Measurements from ENCODE around the gene CTBP1. TPM values are rescaled to one million over a fixed set of nuclear protein-coding genes. Genes with fewer than 3 reads are reported as not detected.

The CTBP1 gene
- polyA plus RNA-seq, 3 donors: 21.3 to 226 (median 42.1) TPM

GRCh38 chr4:1235381-1236102 is 13.4 kb downstream of the CTBP1 start:
- peaks cover 46% of the 10 kb centered on the region for H3K79me2 ChIP-seq (ENCODE audit: insufficient read depth, low read length)
- no peak overlapping the region for H3K4me3 Mint-ChIP-seq

DNA sequence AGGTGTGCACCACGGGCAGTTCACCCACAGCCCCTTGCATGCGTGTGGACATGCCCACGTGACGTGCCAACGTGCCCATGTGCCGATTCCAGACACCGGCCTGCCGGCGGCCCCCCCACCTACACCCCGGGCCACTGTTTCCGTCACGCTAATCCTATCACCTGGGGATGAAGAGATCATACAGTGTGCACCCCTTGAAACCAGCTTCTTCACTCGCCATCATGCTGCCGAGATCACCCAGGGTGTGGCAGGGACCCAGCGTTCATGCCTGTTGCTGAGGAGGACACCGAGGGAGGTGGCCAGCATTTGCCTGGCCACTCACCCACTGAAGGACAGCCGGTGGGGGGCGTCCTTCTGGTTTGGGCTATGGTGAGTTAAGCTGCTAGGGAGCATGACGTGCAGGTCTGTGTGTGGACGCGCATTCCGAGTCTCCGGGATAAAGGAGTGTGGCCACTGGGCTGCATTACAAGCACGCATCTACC is 14.1 kb downstream of the CTBP1 start:
- no peaks in the 10 kb centered on the region for H3K4me1 Mint-ChIP-seq
- Histone ChIP-seq H4K20me1 (ENCODE audit: insufficient read depth, low read length) (peaks cover 98% of the 10 kb centered on the region), H3K4me1 (ENCODE audit: control insufficient read depth in 1 of 2, insufficient read depth in 2 of 2, low read length in 2 of 2) (no peaks in the 10 kb centered on the region), H3K36me3 (replicated peaks in 1 of 2; ENCODE audit: control insufficient read depth in 1 of 2, insufficient read depth in 2 of 2, low read length in 2 of 2) (peaks cover 93 to 100% of the 10 kb centered on the region in 2 donors), H3K27me3 (ENCODE audit: control insufficient read depth in 2 of 2, insufficient read depth in 2 of 2, low read length in 2 of 2) (no peaks in the 10 kb centered on the region), H3K9me3 (replicated peaks in 1 of 2; ENCODE audit: control insufficient read depth in 1 of 2, insufficient read depth in 1 of 2, low read length in 2 of 2) (no peaks in the 10 kb centered on the region), H3K4me3 (replicated peaks in 1 of 3; ENCODE audit: low read depth in 2 of 3, low read length in 3 of 3) (no peak overlapping the region), H3K9ac (ENCODE audit: insufficient read depth, low read length, poor library complexity, severe bottlenecking) (no peak overlapping the region), H2AFZ (ENCODE audit: insufficient read depth, low read depth, low read length, poor library complexity, severe bottlenecking) (no peak overlapping the region), H3K27ac (ENCODE audit: low read depth in 1 of 2, low read length in 2 of 2) (no peak overlapping the region), H3K4me2 (replicated peaks; ENCODE audit: extremely low read depth, low read length, poor library complexity, severe bottlenecking) (no peak overlapping the region), H3K79me2 (ENCODE audit: insufficient read depth, low read length) (peaks cover 42% of the 10 kb centered on the region)
- DNase-seq: no peak
- no peaks in the 10 kb centered on the region for H3K9me3 Mint-ChIP-seq
- WGBS (ENCODE audit: insufficient coverage): 96% methylated on average over 23 of the region's 24 CpGs
- H3K4me3 Mint-ChIP-seq: no peak overlapping the region
- peak overlapping the region in 2 of 7 donors; percentile 24 to 48 for H3K27ac Mint-ChIP-seq
- no peaks in the 10 kb centered on the region for H3K27me3 Mint-ChIP-seq (ENCODE audit: low read depth in 3 of 3)
- TF ChIP-seq CTCF (IDR thresholded peaks at IDR 0.05): no peak
- intact Hi-C loops (cut with micrococcal nuclease): no loop called here
- peaks cover 68 to 84% of the 10 kb centered on the region in 2 donors for H3K36me3 Mint-ChIP-seq

More at GRCh38 chr4:1235381-1236102, 13.4 kb downstream of the CTBP1 start:
- Histone ChIP-seq H3K36me3 (replicated peaks in 1 of 2; ENCODE audit: control insufficient read depth in 1 of 2, insufficient read depth in 2 of 2, low read length in 2 of 2) (peaks cover 90 to 100% of the 10 kb centered on the region in 2 donors), H3K4me2 (replicated peaks; ENCODE audit: extremely low read depth, low read length, poor library complexity, severe bottlenecking) (no peak overlapping the region), H4K20me1 (ENCODE audit: insufficient read depth, low read length) (peaks cover 97% of the 10 kb centered on the region), H3K9me3 (replicated peaks in 1 of 2; ENCODE audit: control insufficient read depth in 1 of 2, insufficient read depth in 1 of 2, low read length in 2 of 2) (no peaks in the 10 kb centered on the region), H3K9ac (ENCODE audit: insufficient read depth, low read length, poor library complexity, severe bottlenecking) (no peak overlapping the region), H3K27ac (ENCODE audit: low read depth in 1 of 2, low read length in 2 of 2) (no peak overlapping the region), H3K4me1 (ENCODE audit: control insufficient read depth in 1 of 2, insufficient read depth in 2 of 2, low read length in 2 of 2) (no peaks in the 10 kb centered on the region), H3K4me3 (replicated peaks in 1 of 3; ENCODE audit: low read depth in 2 of 3, low read length in 3 of 3) (no peak overlapping the region), H2AFZ (ENCODE audit: insufficient read depth, low read depth, low read length, poor library complexity, severe bottlenecking) (no peak overlapping the region), H3K27me3 (ENCODE audit: control insufficient read depth in 2 of 2, insufficient read depth in 2 of 2, low read length in 2 of 2) (no peaks in the 10 kb centered on the region)
- Mint-ChIP-seq H3K36me3 (peaks cover 63 to 79% of the 10 kb centered on the region in 2 donors), H3K27me3 (ENCODE audit: low read depth in 3 of 3) (no peaks in the 10 kb centered on the region), H3K4me1 (no peaks in the 10 kb centered on the region), H3K27ac (peak overlapping the region in 3 of 7 donors; percentile 15 to 48 (median 24)), H3K9me3 (no peaks in the 10 kb centered on the region)
- no peak for DNase-seq
- WGBS (ENCODE audit: insufficient coverage): 97% methylated on average over 35 of the region's 35 CpGs
- intact Hi-C loops (cut with micrococcal nuclease): no loop called here
- no peak for TF ChIP-seq CTCF (IDR thresholded peaks at IDR 0.05)
